Measurements from ENCODE around the gene ACOT9. TPM values are rescaled to one million over a fixed set of nuclear protein-coding genes. Genes with fewer than 3 reads are reported as not detected.

Gene ACOT9
- total RNA-seq, 4 donors from 2014 or later: 11.1 to 29.7 (median 19.3) TPM

DNA sequence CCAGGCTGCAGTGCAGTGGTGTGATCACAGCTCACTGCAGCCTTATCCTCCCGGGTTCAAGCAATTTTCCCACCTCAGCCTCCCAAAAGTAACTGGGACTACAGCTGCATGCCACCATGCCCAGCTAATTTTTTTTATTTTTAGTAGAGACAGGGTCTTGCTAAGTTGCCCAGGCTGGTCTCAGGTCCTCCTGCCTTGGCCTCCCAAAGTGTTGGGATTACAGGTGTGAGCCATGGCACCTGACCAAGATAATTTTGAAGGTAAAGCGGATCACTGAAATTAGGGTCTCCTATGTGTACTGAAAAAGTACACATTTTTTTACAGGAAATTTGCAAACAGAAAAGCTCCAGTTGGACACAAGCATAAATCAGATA lies 44.7 kb upstream of the ACOT9 start:
- intact Hi-C loops (cut with DNase I; ENCODE audit: low total_unique reads): no loop called here
- DNase-seq (ENCODE audit: low spot score in 2 of 2): no peak
- no peak for TF ChIP-seq POLR2A (IDR thresholded peaks at IDR 0.05)
- TF ChIP-seq, protein P1, sequence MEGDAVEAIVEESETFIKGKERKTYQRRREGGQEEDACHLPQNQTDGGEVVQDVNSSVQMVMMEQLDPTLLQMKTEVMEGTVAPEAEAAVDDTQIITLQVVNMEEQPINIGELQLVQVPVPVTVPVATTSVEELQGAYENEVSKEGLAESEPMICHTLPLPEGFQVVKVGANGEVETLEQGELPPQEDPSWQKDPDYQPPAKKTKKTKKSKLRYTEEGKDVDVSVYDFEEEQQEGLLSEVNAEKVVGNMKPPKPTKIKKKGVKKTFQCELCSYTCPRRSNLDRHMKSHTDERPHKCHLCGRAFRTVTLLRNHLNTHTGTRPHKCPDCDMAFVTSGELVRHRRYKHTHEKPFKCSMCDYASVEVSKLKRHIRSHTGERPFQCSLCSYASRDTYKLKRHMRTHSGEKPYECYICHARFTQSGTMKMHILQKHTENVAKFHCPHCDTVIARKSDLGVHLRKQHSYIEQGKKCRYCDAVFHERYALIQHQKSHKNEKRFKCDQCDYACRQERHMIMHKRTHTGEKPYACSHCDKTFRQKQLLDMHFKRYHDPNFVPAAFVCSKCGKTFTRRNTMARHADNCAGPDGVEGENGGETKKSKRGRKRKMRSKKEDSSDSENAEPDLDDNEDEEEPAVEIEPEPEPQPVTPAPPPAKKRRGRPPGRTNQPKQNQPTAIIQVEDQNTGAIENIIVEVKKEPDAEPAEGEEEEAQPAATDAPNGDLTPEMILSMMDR (IDR thresholded peaks at IDR 0.05): no peak
- 92 to 100% methylated on average over 2 of the region's 2 CpGs for WGBS, 2 donors
- H3K4me3 ChIP-seq (ENCODE audit: low read depth, poor library complexity, severe bottlenecking): no peak overlapping the region

DNA sequence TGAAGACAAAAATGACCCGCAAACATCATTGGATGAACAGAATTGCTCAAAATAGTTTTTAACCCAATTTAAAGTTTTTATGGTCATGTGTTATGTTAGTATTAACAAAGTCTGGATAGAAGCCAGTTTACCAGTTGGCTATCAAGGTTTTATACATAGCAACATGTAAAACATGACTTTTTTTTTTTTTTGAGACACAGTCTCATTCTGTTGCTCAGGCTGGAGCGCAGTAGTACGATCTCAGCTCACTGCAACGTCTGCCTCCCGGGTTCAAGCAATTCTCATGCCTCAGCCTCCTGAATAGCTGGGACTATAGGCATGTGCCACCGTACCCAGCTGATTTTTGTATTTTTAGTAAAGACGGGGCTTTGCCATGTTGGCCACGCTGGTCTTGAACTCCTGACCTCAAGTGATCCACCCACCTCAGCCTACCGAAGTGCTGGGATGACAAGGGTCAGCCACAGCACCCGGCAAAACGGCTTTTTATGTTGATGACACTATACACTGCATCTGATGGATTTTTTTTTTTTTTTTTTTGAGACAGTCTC lies 43.3 kb upstream of the ACOT9 start:
- WGBS, 2 donors: 77 to 80% methylated on average over 11 of the region's 11 CpGs
- DNase-seq (ENCODE audit: low spot score in 2 of 2): no peak
- H3K4me3 ChIP-seq (ENCODE audit: low read depth, poor library complexity, severe bottlenecking): no peak overlapping the region
- intact Hi-C loops (cut with DNase I; ENCODE audit: low total_unique reads): no loop called here
- TF ChIP-seq POLR2A (IDR thresholded peaks at IDR 0.05): no peak
- TF ChIP-seq, protein P1 (IDR thresholded peaks at IDR 0.05): no peak

DNA sequence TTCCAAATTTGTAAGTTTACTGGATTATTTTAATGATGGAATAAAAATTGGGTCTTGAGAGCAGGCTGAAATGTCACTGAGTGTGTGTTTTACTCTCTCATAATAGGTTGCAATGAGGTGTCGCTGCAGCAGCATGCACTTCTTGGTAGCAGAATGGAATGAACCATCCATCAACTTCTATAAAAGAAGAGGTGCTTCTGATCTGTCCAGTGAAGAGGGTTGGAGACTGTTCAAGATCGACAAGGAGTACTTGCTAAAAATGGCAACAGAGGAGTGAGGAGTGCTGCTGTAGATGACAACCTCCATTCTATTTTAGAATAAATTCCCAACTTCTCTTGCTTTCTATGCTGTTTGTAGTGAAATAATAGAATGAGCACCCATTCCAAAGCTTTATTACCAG lies 42.5 kb upstream of the ACOT9 start:
- DNase-seq (ENCODE audit: low spot score in 2 of 2): no peak
- intact Hi-C loops (cut with DNase I; ENCODE audit: low total_unique reads): no loop called here
- WGBS, 2 donors: 59 to 69% methylated on average over 2 of the region's 2 CpGs
- no peak overlapping the region for H3K4me3 ChIP-seq (ENCODE audit: low read depth, poor library complexity, severe bottlenecking)
- TF ChIP-seq, protein P1 (IDR thresholded peaks at IDR 0.05): no peak
- no peak for TF ChIP-seq POLR2A (IDR thresholded peaks at IDR 0.05)

DNA sequence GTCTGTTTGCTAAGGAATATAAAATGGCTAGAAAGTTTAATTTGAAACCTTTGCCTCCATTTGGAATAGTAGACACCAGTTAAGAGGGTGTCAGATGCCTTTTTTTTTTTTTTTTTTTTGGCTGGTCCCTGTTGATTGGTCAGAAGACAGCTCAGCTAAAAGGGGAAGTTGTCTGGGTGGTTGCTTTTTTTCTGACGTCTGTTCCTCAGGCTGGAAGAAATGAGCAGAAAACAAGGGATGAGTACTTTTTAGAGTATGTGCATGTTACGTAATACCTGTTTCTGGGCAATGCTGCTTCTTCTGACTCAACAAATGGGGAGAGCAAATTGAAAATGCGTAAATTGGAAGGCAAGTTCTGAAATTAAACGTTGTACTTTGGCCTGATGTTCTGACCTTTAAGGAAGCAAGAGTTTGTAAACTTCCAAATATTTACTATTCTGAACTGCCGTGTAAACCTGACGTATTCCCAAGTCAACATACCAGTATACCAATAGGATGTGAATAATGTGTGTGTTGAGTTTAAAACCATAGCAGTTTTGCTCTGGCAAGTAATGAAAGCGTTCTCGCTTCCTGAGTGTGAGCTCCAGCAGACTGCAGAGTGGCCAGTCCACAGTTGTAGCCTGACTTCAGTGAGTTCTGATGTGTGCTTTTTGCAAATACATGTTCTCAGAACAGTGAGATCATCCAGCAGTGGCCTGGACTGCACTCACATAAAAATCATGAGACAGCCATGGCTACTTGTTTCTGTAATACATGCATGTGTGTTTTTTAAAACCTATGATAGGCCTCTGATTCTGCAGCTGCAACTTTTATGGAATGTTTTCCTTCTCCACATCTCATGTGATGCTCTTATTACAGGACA lies 41.6 kb upstream of the ACOT9 start:
- TF ChIP-seq POLR2A (IDR thresholded peaks at IDR 0.05): no peak
- TF ChIP-seq, protein P1 (IDR thresholded peaks at IDR 0.05): no peak
- intact Hi-C loops (cut with DNase I; ENCODE audit: low total_unique reads): no loop called here
- 30 to 51% methylated on average over 8 of the region's 8 CpGs for WGBS, 2 donors
- H3K4me3 ChIP-seq (ENCODE audit: low read depth, poor library complexity, severe bottlenecking): peak overlapping the region; percentile 3
- DNase-seq (ENCODE audit: low spot score in 2 of 2): no peak

DNA sequence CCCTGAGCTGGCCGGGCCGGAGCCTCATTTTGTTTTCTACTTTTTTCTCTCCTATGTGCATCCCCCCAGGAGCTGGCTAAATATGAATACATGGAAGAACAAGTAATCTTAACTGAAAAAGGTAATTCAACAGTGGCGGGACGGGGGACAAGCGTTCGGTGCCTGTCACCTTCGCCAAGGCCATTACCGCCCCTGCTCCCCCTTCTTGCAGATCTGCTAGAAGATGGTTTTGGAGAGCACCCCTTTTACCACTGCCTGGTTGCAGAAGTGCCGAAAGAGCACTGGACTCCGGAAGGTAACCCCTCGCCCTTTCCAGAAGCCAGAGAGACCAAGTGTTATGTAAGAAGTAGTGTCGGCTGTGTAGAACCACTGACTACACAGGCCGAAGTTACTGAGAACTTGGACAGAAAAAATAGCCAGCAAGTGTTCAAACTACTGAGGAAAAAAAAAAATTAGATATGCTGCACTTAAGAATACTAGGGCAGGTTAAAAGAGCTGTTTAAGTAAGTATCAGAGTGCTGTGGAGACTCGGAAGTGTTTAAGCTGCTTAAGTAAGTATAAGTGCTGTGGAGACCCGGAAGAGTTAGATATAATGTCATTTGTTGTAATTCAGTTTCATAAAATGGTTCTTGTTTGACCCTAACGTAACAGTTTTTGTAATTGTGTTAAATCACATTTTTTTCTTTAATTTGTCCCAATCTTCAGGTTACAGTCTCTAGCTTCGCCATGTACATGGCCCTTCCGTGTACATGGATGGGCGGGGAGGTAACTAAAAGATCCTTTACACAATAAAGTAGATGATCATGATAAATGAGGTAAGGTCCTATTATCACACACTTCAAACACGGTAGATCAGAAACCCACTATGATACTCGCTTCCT lies 40.8 kb upstream of the ACOT9 start:
- H3K4me3 ChIP-seq (ENCODE audit: low read depth, poor library complexity, severe bottlenecking): peak overlapping the region; percentile 43
- TF ChIP-seq, protein P1 (IDR thresholded peaks at IDR 0.05): no peak
- TF ChIP-seq POLR2A (IDR thresholded peaks at IDR 0.05): no peak
- DNase-seq (ENCODE audit: low spot score in 2 of 2): no peak
- WGBS, 2 donors: 21 to 52% methylated on average over 19 to 21 of the region's 21 CpGs
- intact Hi-C loops (cut with DNase I; ENCODE audit: low total_unique reads): no loop called here

All from lower leg skin (tissue), 4 donors.